PC-3 (cell line): ENCODE results near the gene CCDC85B. TPM values are rescaled to one million over a fixed set of nuclear protein-coding genes. Genes with fewer than 3 reads are reported as not detected.

ENCODE experiments used
- ATAC-seq: fragments of 200-7000 bp; cut with Tn5 transposase; 2 replicates; pipeline ENCODE4 v1.9.1; 2020; ENCODE audit warnings: mild to moderate bottlenecking, moderate library complexity
- BruUV-seq: library from RNA; stranded (reverse); fragments of 400-500 nt; replicated peaks from 2 replicates; lab custom pipeline; 2021; lab: Mats Ljungman, UMichigan
- CTCF ChIA-PET: fragments of 300-600 bp; sonication (Branson Sonifier 250); formaldehyde crosslinking; loops from one replicate; lab custom pipeline; 2022; ENCODE audit warnings: antibody characterized with exemption; lab: Charles Lee
- POLR2A ChIA-PET: fragments of 300-600 bp; sonication (Branson Sonifier 250); formaldehyde crosslinking; loops from one replicate; lab custom pipeline; 2022; ENCODE audit warnings: antibody characterized with exemption; ENCODE audit not compliant: unreplicated experiment; lab: Charles Lee
- DNase-seq: peaks from one replicate; pipeline ENCODE4 v3.0.0-alpha.2; 2015
- H2AFZ ChIP-seq: fragments of 300-600 bp; sonication (generic); 2 replicates; pipeline ENCODE4 v1.6.0; 2016; ENCODE audit warnings: antibody characterized with exemption, low read length
- H3F3A ChIP-seq: fragments of 300-600 bp; sonication (generic); one replicate; pipeline ENCODE4 v1.6.0; 2017; ENCODE audit warnings: antibody characterized with exemption, low read length, control low read depth, mild to moderate bottlenecking; ENCODE audit not compliant: unreplicated experiment
- H3K27ac ChIP-seq: fragments of 300-600 bp; sonication (generic); 2 replicates; pipeline ENCODE4 v1.5.1; 2016; ENCODE audit warnings: mild to moderate bottlenecking, low read length
- H3K27me3 ChIP-seq: fragments of 300-600 bp; sonication (generic); 2 replicates; pipeline ENCODE4 v1.6.1; 2016; ENCODE audit warnings: low read length, mixed read lengths
- H3K36me3 ChIP-seq: fragments of 300-600 bp; sonication (generic); 2 replicates; pipeline ENCODE4 v1.6.1; 2016; ENCODE audit warnings: low read depth, mixed run types, low read length, mixed read lengths
- H3K4me1 ChIP-seq: fragments of 300-600 bp; sonication (generic); 2 replicates; pipeline ENCODE4 v1.5.1; 2016; ENCODE audit warnings: low read length; ENCODE audit not compliant: insufficient read depth
- H3K4me2 ChIP-seq: fragments of 300-600 bp; sonication (generic); 2 replicates; pipeline ENCODE4 v1.6.0; 2016; ENCODE audit warnings: low read length
- H3K4me3 ChIP-seq: fragments of 300-600 bp; sonication (generic); 2 replicates; pipeline ENCODE4 v1.5.1; 2016; ENCODE audit warnings: mild to moderate bottlenecking, low read length, mixed read lengths
- H3K79me2 ChIP-seq: fragments of 300-600 bp; sonication (generic); 2 replicates; pipeline ENCODE4 v1.6.1; 2017; ENCODE audit warnings: low read length, mixed read lengths
- H3K9ac ChIP-seq: fragments of 300-600 bp; sonication (generic); 2 replicates; pipeline ENCODE4 v1.6.0; 2016; ENCODE audit warnings: mild to moderate bottlenecking, low read length
- H3K9me2 ChIP-seq: fragments of 300-600 bp; sonication (generic); replicated peaks from 2 replicates; pipeline ENCODE4 v1.6.1; 2016; ENCODE audit warnings: mixed run types, low read length, mixed read lengths
- H3K9me3 ChIP-seq: fragments of 300-600 bp; sonication (generic); 2 replicates; pipeline ENCODE4 v1.6.1; 2016; ENCODE audit warnings: low read length, mixed read lengths
- H4K20me1 ChIP-seq: fragments of 300-600 bp; sonication (generic); 2 replicates; pipeline ENCODE4 v1.6.1; 2016; ENCODE audit warnings: low read length, mixed read lengths
- EZH2 ChIP-seq: fragments of 300-600 bp; sonication (generic); IDR thresholded peaks from one replicate; pipeline ENCODE4 v1.6.1; 2017; ENCODE audit warnings: antibody characterized with exemption, mild to moderate bottlenecking, low read length; ENCODE audit not compliant: unreplicated experiment
- EZH2phosphoT487 ChIP-seq: fragments of 300-600 bp; sonication (generic); IDR thresholded peaks from 2 replicates; pipeline ENCODE4 v1.6.1; 2018; ENCODE audit warnings: mild to moderate bottlenecking, antibody characterized with exemption, low read length, borderline replicate concordance
- intact Hi-C: fragments of 100-400 bp; cut with micrococcal nuclease; formaldehyde crosslinking; loops from 2 replicates; pipeline ENCODE4 v1.9.0; 2023
- total RNA-seq: library from RNA; depleted of rRNA; stranded (reverse); fragments of >200 nt; gene quantifications from 2 replicates; pipeline ENCODE4 v1.2.3, GENCODE V29; 2014
- TF ChIP-seq, protein P1 (sequence below): fragments of 300-600 bp; sonication (generic); conservative IDR thresholded peaks from 2 replicates; pipeline ENCODE4 v1.5.1; 2017; ENCODE audit warnings: antibody characterized with exemption, low read depth, mild to moderate bottlenecking, low read length

The CCDC85B gene
- total RNA-seq, 1 experiment from 2014 or later, result 207 TPM

GRCh38 chr11:65886826-65887722 lies 3.4 kb upstream of the CCDC85B start:
- POLR2A ChIA-PET, result interaction anchor here (1.5 kb wide), 1 partner anchor 99 kb away, joined by 5 read pairs; no protein-coding TSS in a partner anchor
- Histone ChIP-seq H3K27ac (no peak overlapping the region), H3K79me2 (peaks cover 36% of the 10 kb centered on the region)

GRCh38 chr11:65887723-65888162 lies 2.7 kb upstream of the CCDC85B start:
- ATAC-seq (no peak), DNase-seq (peak; percentile 54)
- Histone ChIP-seq H3K4me3 (peak overlapping the region; percentile 72), H3K36me3 (peaks cover 32% of the 10 kb centered on the region), H3K4me1 (peaks cover 31% of the 10 kb centered on the region), H4K20me1 (peaks cover 4% of the 10 kb centered on the region; the same call in 1 of the 2 replicates), H3K9ac (peak overlapping the region; percentile 54), H3F3A (peaks cover 12% of the 10 kb centered on the region), H3K9me3 (no peaks in the 10 kb centered on the region), H2AFZ (peak overlapping the region; percentile 75), H3K27ac (no peak overlapping the region; the same call in 1 of the 2 replicates), H3K79me2 (peaks cover 36% of the 10 kb centered on the region), H3K4me2 (peak overlapping the region; percentile 96), H3K27me3 (no peaks in the 10 kb centered on the region), H3K9me2 (no peaks in the 10 kb centered on the region)
- intact Hi-C loops, result loop anchor here (1.0 to 2.0 kb wide), 2 partner anchors 29 to 102 kb away; partner anchors contain the start of gene CFL1
- BruUV-seq, result no TSS peak
- ChIA-PET POLR2A (interaction anchor here (0.6 to 1.6 kb wide), 10 partner anchors 13 to 176 kb away, joined by 4 to 42 read pairs (median 15); partner anchors contain the start of gene MUS81), CTCF (interaction anchor here (0.5 to 2.3 kb wide), 20 partner anchors 11 to 456 kb away, joined by 3 to 26 read pairs (median 7); partner anchors contain the start of genes FOSL1, KAT5 and MUS81)
- no peak for TF ChIP-seq EZH2

More at GRCh38 chr11:65886826-65887722, 3.4 kb upstream of the CCDC85B start:
- peak overlapping the region; percentile 72 for H3K4me3 ChIP-seq
- H2AFZ ChIP-seq, result no peak overlapping the region
- intact Hi-C loops, result no loop called here
- H3K27me3 ChIP-seq, result no peaks in the 10 kb centered on the region
- H4K20me1 ChIP-seq, result no peaks in the 10 kb centered on the region
- ATAC-seq (no peak), DNase-seq (peak; percentile 44)
- peaks cover 31% of the 10 kb centered on the region for H3K4me1 ChIP-seq
- CTCF ChIA-PET, result interaction anchor here (1.3 kb wide), 1 partner anchor 175 kb away, joined by 4 read pairs; the partner anchor contains the start of gene KAT5
- peaks cover 35% of the 10 kb centered on the region for H3K36me3 ChIP-seq
- H3F3A ChIP-seq, result peaks cover 7% of the 10 kb centered on the region
- no peaks in the 10 kb centered on the region for H3K9me3 ChIP-seq
- H3K4me2 ChIP-seq, result peak overlapping the region; percentile 96
- no peaks in the 10 kb centered on the region for H3K9me2 ChIP-seq
- peak overlapping the region; percentile 54 for H3K9ac ChIP-seq
- TF ChIP-seq, protein P1, sequence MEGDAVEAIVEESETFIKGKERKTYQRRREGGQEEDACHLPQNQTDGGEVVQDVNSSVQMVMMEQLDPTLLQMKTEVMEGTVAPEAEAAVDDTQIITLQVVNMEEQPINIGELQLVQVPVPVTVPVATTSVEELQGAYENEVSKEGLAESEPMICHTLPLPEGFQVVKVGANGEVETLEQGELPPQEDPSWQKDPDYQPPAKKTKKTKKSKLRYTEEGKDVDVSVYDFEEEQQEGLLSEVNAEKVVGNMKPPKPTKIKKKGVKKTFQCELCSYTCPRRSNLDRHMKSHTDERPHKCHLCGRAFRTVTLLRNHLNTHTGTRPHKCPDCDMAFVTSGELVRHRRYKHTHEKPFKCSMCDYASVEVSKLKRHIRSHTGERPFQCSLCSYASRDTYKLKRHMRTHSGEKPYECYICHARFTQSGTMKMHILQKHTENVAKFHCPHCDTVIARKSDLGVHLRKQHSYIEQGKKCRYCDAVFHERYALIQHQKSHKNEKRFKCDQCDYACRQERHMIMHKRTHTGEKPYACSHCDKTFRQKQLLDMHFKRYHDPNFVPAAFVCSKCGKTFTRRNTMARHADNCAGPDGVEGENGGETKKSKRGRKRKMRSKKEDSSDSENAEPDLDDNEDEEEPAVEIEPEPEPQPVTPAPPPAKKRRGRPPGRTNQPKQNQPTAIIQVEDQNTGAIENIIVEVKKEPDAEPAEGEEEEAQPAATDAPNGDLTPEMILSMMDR, result no peak
- TF ChIP-seq EZH2phosphoT487, result no peak
- no peak for TF ChIP-seq EZH2
- BruUV-seq, result no TSS peak

GRCh38 chr11:65888163-65888814 lies 2.2 kb upstream of the CCDC85B start, which contains the start of gene FIBP:
Gene FIBP, minus strand, starts transcription at chr11:65888471. Its CDS starts 53 bp downstream, at chr11:65888418.
- DNase-seq, result peak; percentile 98
- no TSS peak for BruUV-seq

More at GRCh38 chr11:65888163-65888814, 2.2 kb upstream of the CCDC85B start, which contains the start of gene FIBP:
- Histone ChIP-seq H3K27me3 (no peaks in the 10 kb centered on the region), H2AFZ (peak within 1 kb of the TSS; percentile 75), H3K27ac (peak within 1 kb of the TSS; percentile 56), H3K36me3 (peaks cover 34% of the 10 kb centered on the region), H3K4me1 (peaks cover 31% of the 10 kb centered on the region), H4K20me1 (peaks cover 8% of the 10 kb centered on the region), H3K79me2 (peaks cover 36% of the 10 kb centered on the region), H3K9ac (peak within 1 kb of the TSS; percentile 54), H3K9me2 (no peaks in the 10 kb centered on the region), H3K9me3 (no peaks in the 10 kb centered on the region), H3F3A (peaks cover 16% of the 10 kb centered on the region), H3K4me3 (peak within 1 kb of the TSS; percentile 72), H3K4me2 (peak within 1 kb of the TSS; percentile 96)
- ChIA-PET CTCF (interaction anchor here (0.5 to 2.3 kb wide), 20 partner anchors 10 to 456 kb away, joined by 3 to 26 read pairs (median 7); partner anchors contain the start of genes FOSL1, KAT5 and MUS81), POLR2A (interaction anchor here (0.6 to 1.6 kb wide), 12 partner anchors 10 to 177 kb away, joined by 3 to 42 read pairs (median 12); partner anchors contain the start of gene MUS81)
- intact Hi-C loops, result loop anchor here (1.0 to 2.0 kb wide), 2 partner anchors 29 to 101 kb away; partner anchors contain the start of gene CFL1
- peak; percentile 14 for ATAC-seq
- TF ChIP-seq, protein P1, result peak; percentile 87
- TF ChIP-seq EZH2phosphoT487, result no peak
